H1 (cell line): ENCODE data around the gene TNNI2.

Experiments used
- CHD1 ChIP-seq: IDR thresholded peaks from 2 replicates; pipeline ENCODE4 v1.6.1; 2012; ENCODE audit warnings: low read depth, low read length, improper control_type of control experiment
- CHD2 ChIP-seq: IDR thresholded peaks from 2 replicates; pipeline ENCODE4 v1.6.1; 2012; ENCODE audit warnings: low read length, improper control_type of control experiment
- CTCF ChIP-seq, 3 experiments: IDR thresholded peaks; 1 replicate in 2 of 3; 2 replicates in 1 of 3; pipeline versions ENCODE4 v1.5.1 to v1.6.1; 2011; ENCODE audit warnings: low read length in 3 of 3, mild to moderate bottlenecking in 3 of 3, inconsistent platforms in 2 of 3, low read depth in 1 of 3, moderate library complexity in 1 of 3; ENCODE audit not compliant: insufficient read depth in 1 of 3; ENCODE audit errors: control extremely low read depth in 1 of 3
- EZH2 ChIP-seq: fragments of 200-600 bp; sonication (generic); IDR thresholded peaks from 2 replicates; pipeline ENCODE4 v1.7.1; 2012; ENCODE audit warnings: low read depth, mild to moderate bottlenecking, moderate library complexity, low read length, inconsistent platforms; ENCODE audit not compliant: severe bottlenecking
- POLR2A ChIP-seq, 2 experiments: IDR thresholded peaks; 1 replicate in 1 of 2; 2 replicates in 1 of 2; pipeline ENCODE4 v1.6.1; 2011; ENCODE audit warnings: low read depth in 2 of 2, low read length in 2 of 2, mild to moderate bottlenecking in 2 of 2; ENCODE audit errors: control extremely low read depth in 1 of 2
- POLR2AphosphoS5 ChIP-seq: IDR thresholded peaks from 2 replicates; pipeline ENCODE4 v1.6.1; 2011; ENCODE audit warnings: low read depth, low read length
- SRF ChIP-seq: IDR thresholded peaks from 2 replicates; pipeline ENCODE4 v1.6.1; 2011; ENCODE audit warnings: mild to moderate bottlenecking, low read depth, low read length, moderate library complexity
- USF2 ChIP-seq: IDR thresholded peaks from 2 replicates; pipeline ENCODE4 v1.6.1; 2011; ENCODE audit warnings: low read length, improper control_type of control experiment
- YY1 ChIP-seq: IDR thresholded peaks from 2 replicates; pipeline ENCODE4 v1.6.1; 2011; ENCODE audit warnings: low read depth, mild to moderate bottlenecking, low read length

GRCh38 chr11:1840780-1841480 lies 2.1 kb downstream of the TNNI2 start:
- TF ChIP-seq POLR2AphosphoS5 = no peak
- no peak for TF ChIP-seq POLR2A (IDR thresholded peaks at IDR 0.05; ENCODE audit: control extremely low read depth in 1 of 2, low read depth in 2 of 2, low read length in 2 of 2)
- no peak for TF ChIP-seq CTCF (IDR thresholded peaks at IDR 0.05; ENCODE audit: control extremely low read depth in 1 of 3, insufficient read depth in 1 of 3, low read depth in 1 of 3, low read length in 3 of 3)
- TF ChIP-seq USF2 = no peak
- no peak for TF ChIP-seq YY1
- TF ChIP-seq CHD1 = no peak
- no peak for TF ChIP-seq EZH2
- no peak for TF ChIP-seq CHD2
- TF ChIP-seq SRF = no peak
